SU-DHL-6 (cell line): ENCODE measurements around the gene VPS13D.

Experiments used
- H2AFZ ChIP-seq: fragments of 200-600 bp; sonication (generic); 2 replicates; pipeline ENCODE4 v1.6.1; 2014; ENCODE audit warnings: low read depth, mild to moderate bottlenecking, moderate library complexity, mixed read lengths, antibody characterized with exemption, low read length; ENCODE audit not compliant: severe bottlenecking
- H3F3A ChIP-seq: fragments of 200-600 bp; shearing (Covaris generic); 2 replicates; pipeline ENCODE4 v1.6.0; 2016; ENCODE audit warnings: antibody characterized with exemption, mild to moderate bottlenecking; ENCODE audit not compliant: insufficient read depth
- H3K27ac ChIP-seq: fragments of 200-600 bp; sonication (generic); 2 replicates; pipeline ENCODE4 v1.5.1; 2016; ENCODE audit warnings: low read depth, mild to moderate bottlenecking, low read length, moderate library complexity, mixed read lengths
- H3K27me3 ChIP-seq: fragments of 200-600 bp; sonication (generic), shearing (Covaris generic); 2 replicates; pipeline ENCODE4 v1.6.0; 2014; ENCODE audit warnings: mild to moderate bottlenecking, low read length
- H3K36me3 ChIP-seq: fragments of 200-600 bp; sonication (generic); 2 replicates; pipeline ENCODE4 v1.6.1; 2014; ENCODE audit warnings: mild to moderate bottlenecking, low read length, mixed read lengths
- H3K4me2 ChIP-seq: fragments of 300-600, 200-600 bp; shearing (Covaris generic), sonication (generic); 2 replicates; pipeline ENCODE4 v1.6.0; 2014; ENCODE audit warnings: low read length, low read depth, mild to moderate bottlenecking; ENCODE audit not compliant: poor library complexity, severe bottlenecking
- H3K4me3 ChIP-seq: fragments of 200-600 bp; sonication (generic); 2 replicates; pipeline ENCODE4 v1.5.1; 2014; ENCODE audit warnings: antibody characterized with exemption, low read length, mild to moderate bottlenecking, mixed read lengths; ENCODE audit not compliant: insufficient read depth, poor library complexity, severe bottlenecking
- H3K79me2 ChIP-seq: fragments of 200-600 bp; sonication (generic); 2 replicates; pipeline ENCODE4 v1.6.1; 2014; ENCODE audit warnings: mild to moderate bottlenecking, low read length, moderate library complexity; ENCODE audit not compliant: insufficient read depth
- H3K9ac ChIP-seq: fragments of 200-600 bp; sonication (generic); 2 replicates; pipeline ENCODE4 v1.7.0; 2014; ENCODE audit warnings: mild to moderate bottlenecking, low read length
- H3K9me2 ChIP-seq: fragments of 200-600 bp; sonication (generic); replicated peaks from 2 replicates; pipeline ENCODE4 v1.6.1; 2014; ENCODE audit warnings: low read length; ENCODE audit not compliant: insufficient read depth
- H3K9me3 ChIP-seq: fragments of 200-600 bp; sonication (generic); 2 replicates; pipeline ENCODE4 v1.6.1; 2014; ENCODE audit warnings: low read length, mixed read lengths; ENCODE audit not compliant: insufficient read depth
- H4K20me1 ChIP-seq: fragments of 200-600 bp; sonication (generic); 2 replicates; pipeline ENCODE4 v1.6.1; 2014; ENCODE audit warnings: low read depth, mild to moderate bottlenecking, antibody characterized with exemption, low read length, moderate library complexity, mixed read lengths
- EZH2phosphoT487 ChIP-seq: fragments of 200-600 bp; sonication (generic), shearing (Covaris generic); conservative IDR thresholded peaks from 2 replicates; pipeline ENCODE4 v1.6.1; 2018; ENCODE audit warnings: mild to moderate bottlenecking, antibody characterized with exemption, low read length, moderate library complexity, mixed read lengths
- TF ChIP-seq, protein P1 (sequence below): fragments of 200-600 bp; sonication (generic); IDR thresholded peaks from one replicate; pipeline ENCODE4 v1.5.1; 2017; ENCODE audit warnings: antibody characterized with exemption, mild to moderate bottlenecking, low read length, moderate library complexity; ENCODE audit not compliant: insufficient read depth, poor library complexity, severe bottlenecking

Gene VPS13D

DNA sequence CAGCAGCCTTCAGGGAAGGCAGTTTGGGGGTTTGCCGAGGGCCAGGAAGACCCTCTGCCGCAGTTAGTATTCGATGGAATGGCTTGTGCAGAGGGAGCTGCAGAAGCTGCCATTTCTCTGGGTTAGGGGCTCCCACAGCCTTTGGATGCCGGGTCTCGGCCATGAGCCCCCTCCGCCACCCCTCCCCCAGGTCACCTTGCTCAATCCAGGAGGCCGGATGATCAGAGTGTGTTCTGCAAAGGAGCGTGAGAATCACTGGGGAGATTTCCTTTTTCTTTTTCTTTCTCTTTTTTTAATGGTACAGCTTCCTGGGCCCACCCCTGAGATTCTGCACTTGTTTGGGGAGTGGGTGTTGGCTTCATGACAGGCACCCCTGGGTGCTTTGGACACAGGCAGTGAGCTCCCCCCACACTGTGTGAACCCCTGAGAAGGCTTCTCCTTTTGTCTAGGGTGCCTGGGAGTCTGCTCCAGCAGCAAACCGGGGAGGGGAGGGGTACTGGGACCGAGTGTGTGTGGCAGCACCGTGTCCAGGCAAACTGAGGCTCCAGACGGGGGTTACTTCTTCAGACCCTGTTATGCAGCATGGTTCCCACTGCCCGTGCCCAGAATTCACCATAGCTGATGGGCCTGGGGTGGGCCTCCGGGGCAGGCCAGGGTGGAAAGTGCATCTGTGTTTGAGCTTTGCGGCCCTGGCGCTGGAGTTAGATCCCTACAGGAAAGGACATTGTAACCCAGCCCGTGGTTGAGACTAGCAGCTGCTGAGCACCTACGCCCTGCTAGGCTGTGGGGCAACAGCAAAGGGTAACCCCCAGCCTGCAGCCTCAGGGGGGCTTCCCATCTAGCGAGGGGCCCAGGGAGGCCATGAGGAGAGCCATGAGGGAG lies 44.6 kb upstream of the VPS13D start:
- Histone ChIP-seq H3K9me3 (no peaks in the 10 kb centered on the region), H4K20me1 (no peaks in the 10 kb centered on the region), H3K9me2 (no peaks in the 10 kb centered on the region), H3K27ac (no peak overlapping the region), H3K4me2 (no peak overlapping the region), H3K9ac (no peak overlapping the region), H3K4me3 (no peak overlapping the region), H3F3A (no peaks in the 10 kb centered on the region), H3K27me3 (no peaks in the 10 kb centered on the region), H3K79me2 (no peaks in the 10 kb centered on the region), H3K36me3 (no peaks in the 10 kb centered on the region), H2AFZ (no peak overlapping the region)
- TF ChIP-seq EZH2phosphoT487, result no peak

- H3K4me2 ChIP-seq, result no peak overlapping the region
- H2AFZ ChIP-seq, result no peak overlapping the region
- H3F3A ChIP-seq, result no peaks in the 10 kb centered on the region
- no peaks in the 10 kb centered on the region for H3K9me2 ChIP-seq
- no peaks in the 10 kb centered on the region for H3K36me3 ChIP-seq
- H3K79me2 ChIP-seq, result no peaks in the 10 kb centered on the region
- no peaks in the 10 kb centered on the region for H3K27me3 ChIP-seq
- H3K4me3 ChIP-seq, result no peak overlapping the region
- H4K20me1 ChIP-seq, result no peaks in the 10 kb centered on the region
- no peaks in the 10 kb centered on the region for H3K9me3 ChIP-seq
- H3K27ac ChIP-seq, result no peak overlapping the region
- TF ChIP-seq, protein P1, sequence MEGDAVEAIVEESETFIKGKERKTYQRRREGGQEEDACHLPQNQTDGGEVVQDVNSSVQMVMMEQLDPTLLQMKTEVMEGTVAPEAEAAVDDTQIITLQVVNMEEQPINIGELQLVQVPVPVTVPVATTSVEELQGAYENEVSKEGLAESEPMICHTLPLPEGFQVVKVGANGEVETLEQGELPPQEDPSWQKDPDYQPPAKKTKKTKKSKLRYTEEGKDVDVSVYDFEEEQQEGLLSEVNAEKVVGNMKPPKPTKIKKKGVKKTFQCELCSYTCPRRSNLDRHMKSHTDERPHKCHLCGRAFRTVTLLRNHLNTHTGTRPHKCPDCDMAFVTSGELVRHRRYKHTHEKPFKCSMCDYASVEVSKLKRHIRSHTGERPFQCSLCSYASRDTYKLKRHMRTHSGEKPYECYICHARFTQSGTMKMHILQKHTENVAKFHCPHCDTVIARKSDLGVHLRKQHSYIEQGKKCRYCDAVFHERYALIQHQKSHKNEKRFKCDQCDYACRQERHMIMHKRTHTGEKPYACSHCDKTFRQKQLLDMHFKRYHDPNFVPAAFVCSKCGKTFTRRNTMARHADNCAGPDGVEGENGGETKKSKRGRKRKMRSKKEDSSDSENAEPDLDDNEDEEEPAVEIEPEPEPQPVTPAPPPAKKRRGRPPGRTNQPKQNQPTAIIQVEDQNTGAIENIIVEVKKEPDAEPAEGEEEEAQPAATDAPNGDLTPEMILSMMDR, result no peak
- TF ChIP-seq EZH2phosphoT487, result no peak
- H3K9ac ChIP-seq, result no peak overlapping the region
These were observed 43.7 kb upstream of the VPS13D start for GRCh38 chr1:12185918-12186678.

GRCh38 chr1:12186679-12186985 lies 43.2 kb upstream of the VPS13D start:
- TF ChIP-seq EZH2phosphoT487, result no peak
- TF ChIP-seq, protein P1, result no peak
- no peaks in the 10 kb centered on the region for H3K79me2 ChIP-seq

GRCh38 chr1:12188115-12188514 lies 41.7 kb upstream of the VPS13D start:
- H3K79me2 ChIP-seq, result no peaks in the 10 kb centered on the region
- no peak overlapping the region for H3K4me2 ChIP-seq
- no peaks in the 10 kb centered on the region for H3K36me3 ChIP-seq

More at GRCh38 chr1:12186679-12186985, 43.2 kb upstream of the VPS13D start:
- H3K27ac ChIP-seq, result no peak overlapping the region
- no peaks in the 10 kb centered on the region for H3F3A ChIP-seq
- no peaks in the 10 kb centered on the region for H3K36me3 ChIP-seq
- H4K20me1 ChIP-seq, result no peaks in the 10 kb centered on the region
- no peaks in the 10 kb centered on the region for H3K9me3 ChIP-seq
- H3K9ac ChIP-seq, result no peak overlapping the region
- no peak overlapping the region for H2AFZ ChIP-seq
- H3K4me2 ChIP-seq, result no peak overlapping the region
- H3K9me2 ChIP-seq, result no peaks in the 10 kb centered on the region
- no peaks in the 10 kb centered on the region for H3K27me3 ChIP-seq
- H3K4me3 ChIP-seq, result no peak overlapping the region

More at GRCh38 chr1:12188115-12188514, 41.7 kb upstream of the VPS13D start:
- Histone ChIP-seq H3F3A (no peaks in the 10 kb centered on the region), H3K9me2 (no peaks in the 10 kb centered on the region), H3K27me3 (no peaks in the 10 kb centered on the region), H3K9me3 (no peaks in the 10 kb centered on the region), H4K20me1 (no peaks in the 10 kb centered on the region), H3K27ac (no peak overlapping the region), H3K9ac (no peak overlapping the region), H2AFZ (no peak overlapping the region), H3K4me3 (no peak overlapping the region)
- TF ChIP-seq, protein P1, result no peak
- no peak for TF ChIP-seq EZH2phosphoT487
